Left ventricle myocardium inferior (tissue), 1 donor: ENCODE measurements around the gene NECAB3. TPM values are rescaled to one million over a fixed set of nuclear protein-coding genes. Genes with fewer than 3 reads are reported as not detected.
A peak's percentile ranks its signal among the peaks of the same experiment; 100 is the strongest.

ENCODE experiments used
- DNase-seq: peaks from one replicate; pipeline ENCODE4 v3.0.0-alpha.2; 2020
- H3K27ac ChIP-seq: fragments of 200-600 bp; replicated peaks from 2 replicates; pipeline ENCODE4 v1.8.0; 2021
- H3K27me3 ChIP-seq: fragments of 200-600 bp; 2 replicates; pipeline ENCODE4 v1.8.0; 2021; ENCODE audit warnings: low read depth
- H3K36me3 ChIP-seq: fragments of 200-600 bp; 2 replicates; pipeline ENCODE4 v1.8.0; 2021
- H3K4me1 ChIP-seq: fragments of 200-600 bp; 2 replicates; pipeline ENCODE4 v1.8.0; 2021
- H3K4me3 ChIP-seq: fragments of 200-600 bp; 2 replicates; pipeline ENCODE4 v1.8.0; 2021; ENCODE audit warnings: mild to moderate bottlenecking, moderate library complexity
- H3K9me3 ChIP-seq: fragments of 200-600 bp; replicated peaks from 2 replicates; pipeline ENCODE4 v1.8.0; 2021
- CTCF ChIP-seq: fragments of 200-600 bp; IDR thresholded peaks from 2 replicates; pipeline ENCODE4 v1.8.0; 2021; ENCODE audit warnings: antibody characterized with exemption, mild to moderate bottlenecking, borderline replicate concordance
- intact Hi-C: fragments of 100-400 bp; cut with micrococcal nuclease; formaldehyde crosslinking; loops from one replicate; pipeline ENCODE4 v1.11.0; 2022
- total RNA-seq: library from RNA; stranded (reverse); fragmentation: NEBNext Ultra II Directional; extraction: Animal tissue kit (Norgen Biotek cat#: 25700); gene quantifications from one replicate; pipeline ENCODE4 v1.2.1, GENCODE V29; 2021
- donor health status: DM: no; HTN: yes; CAD: no; lungs with severe emphysema.

Gene NECAB3
- total RNA-seq, 1 donor from 2014 or later, result 81.3 TPM

- DNase-seq, result no peak
- Histone ChIP-seq H3K27me3 (no peaks in the 10 kb centered on the region), H3K4me1 (peaks cover 30% of the 10 kb centered on the region), H3K9me3 (no peaks in the 10 kb centered on the region), H3K27ac (no peak overlapping the region), H3K36me3 (no peaks in the 10 kb centered on the region), H3K4me3 (peak overlapping the region; percentile 60)
- intact Hi-C loops, result no loop called here
- TF ChIP-seq CTCF, result no peak
Measured at GRCh38 chr20:33685328-33686099, 11.3 kb upstream of the NECAB3 start.

- H3K4me3 ChIP-seq, result peak overlapping the region; percentile 60
- no peak for DNase-seq
- intact Hi-C loops, result no loop called here
- H3K36me3 ChIP-seq, result no peaks in the 10 kb centered on the region
- H3K4me1 ChIP-seq, result peaks cover 30% of the 10 kb centered on the region
- no peaks in the 10 kb centered on the region for H3K9me3 ChIP-seq
- H3K27me3 ChIP-seq, result no peaks in the 10 kb centered on the region
- no peak overlapping the region for H3K27ac ChIP-seq
- TF ChIP-seq CTCF, result no peak
Measured at GRCh38 chr20:33684533-33685327, 10.5 kb upstream of the NECAB3 start.

- peaks cover 18% of the 10 kb centered on the region for H3K4me1 ChIP-seq
- no peaks in the 10 kb centered on the region for H3K36me3 ChIP-seq
- DNase-seq, result no peak
- H3K27me3 ChIP-seq, result no peaks in the 10 kb centered on the region
- H3K9me3 ChIP-seq, result no peaks in the 10 kb centered on the region
- intact Hi-C loops, result no loop called here
- no peak for TF ChIP-seq CTCF
- H3K27ac ChIP-seq, result no peak overlapping the region
- H3K4me3 ChIP-seq, result no peak overlapping the region
Measured at GRCh38 chr20:33681728-33682353, 7.6 kb upstream of the NECAB3 start.

GRCh38 chr20:33681288-33681687, 7.1 kb upstream of the NECAB3 start:
- TF ChIP-seq CTCF, result no peak
- DNase-seq, result no peak
- intact Hi-C loops, result no loop called here
- Histone ChIP-seq H3K4me3 (no peak overlapping the region), H3K27me3 (no peaks in the 10 kb centered on the region), H3K36me3 (no peaks in the 10 kb centered on the region), H3K4me1 (peaks cover 14% of the 10 kb centered on the region), H3K9me3 (no peaks in the 10 kb centered on the region), H3K27ac (no peak overlapping the region)

GRCh38 chr20:33680686-33681085, 6.5 kb upstream of the NECAB3 start:
- Histone ChIP-seq H3K9me3 (no peaks in the 10 kb centered on the region), H3K36me3 (no peaks in the 10 kb centered on the region), H3K27ac (no peak overlapping the region), H3K4me3 (no peak overlapping the region), H3K4me1 (peaks cover 17% of the 10 kb centered on the region), H3K27me3 (no peaks in the 10 kb centered on the region)
- TF ChIP-seq CTCF, result no peak
- no peak for DNase-seq
- intact Hi-C loops, result no loop called here
